DND-41 (cell line): ENCODE measurements around the gene PJVK.

Source experiments
- ATAC-seq: fragments of 200-7000 bp; cut with Tn5 transposase; 3 replicates; pipeline ENCODE4 v1.9.1; 2021; ENCODE audit warnings: low read depth; ENCODE audit not compliant: insufficient read depth
- DNase-seq: peaks from one replicate; pipeline ENCODE4 v3.0.0-alpha.2; 2020
- H2AFZ ChIP-seq: 2 replicates; pipeline ENCODE4 v1.6.0; 2012; ENCODE audit warnings: low read depth, low read length
- H3K27ac ChIP-seq: 2 replicates; pipeline ENCODE4 v1.5.1; 2012; ENCODE audit warnings: low read length, inconsistent platforms
- H3K27me3 ChIP-seq: fragments of 200-600 bp; sonication (generic); 2 replicates; pipeline ENCODE4 v1.6.0; 2012; ENCODE audit warnings: low read length, mild to moderate bottlenecking, inconsistent platforms; ENCODE audit not compliant: insufficient read depth, poor library complexity
- H3K36me3 ChIP-seq: 2 replicates; pipeline ENCODE4 v1.5.1; 2012; ENCODE audit warnings: low read length, inconsistent platforms; ENCODE audit not compliant: insufficient read depth
- H3K4me1 ChIP-seq: 2 replicates; pipeline ENCODE4 v1.5.1; 2012; ENCODE audit warnings: mild to moderate bottlenecking, low read length; ENCODE audit not compliant: insufficient read depth
- H3K4me2 ChIP-seq: 2 replicates; pipeline ENCODE4 v1.6.0; 2012; ENCODE audit warnings: mild to moderate bottlenecking, moderate library complexity, low read length, inconsistent platforms; ENCODE audit not compliant: insufficient read depth
- H3K4me3 ChIP-seq, 2 experiments: fragments of 200-600 bp in 1 of 2; shearing (Covaris generic) in 1 of 2; 2 replicates each; pipeline ENCODE4 v1.5.1; 2012 to 2016; ENCODE audit warnings: inconsistent platforms in 2 of 2, low read length in 2 of 2, mild to moderate bottlenecking in 2 of 2, low read depth in 1 of 2, moderate library complexity in 1 of 2
- H3K79me2 ChIP-seq: 2 replicates; pipeline ENCODE4 v1.6.0; 2012; ENCODE audit warnings: low read length, inconsistent platforms; ENCODE audit not compliant: insufficient read depth
- H3K9ac ChIP-seq: 2 replicates; pipeline ENCODE4 v1.6.0; 2012; ENCODE audit warnings: low read depth, mild to moderate bottlenecking, inconsistent platforms, low read length, moderate library complexity
- H3K9me3 ChIP-seq: 2 replicates; pipeline ENCODE4 v1.5.1; 2012; ENCODE audit warnings: low read length, moderate library complexity, mild to moderate bottlenecking, inconsistent platforms; ENCODE audit not compliant: insufficient read depth, severe bottlenecking
- H4K20me1 ChIP-seq: 2 replicates; pipeline ENCODE4 v1.6.0; 2012; ENCODE audit warnings: low read length; ENCODE audit not compliant: insufficient read depth
- EZH2 ChIP-seq: IDR thresholded peaks from 3 replicates; pipeline ENCODE4 v1.6.1; 2012; ENCODE audit warnings: borderline replicate concordance, low read depth, mild to moderate bottlenecking, moderate library complexity, low read length, inconsistent platforms; ENCODE audit not compliant: severe bottlenecking
- TF ChIP-seq, protein P1 (sequence below): IDR thresholded peaks from 2 replicates; pipeline ENCODE4 v1.5.1; 2012; ENCODE audit warnings: borderline replicate concordance, low read length, moderate library complexity, mild to moderate bottlenecking; ENCODE audit not compliant: poor library complexity, severe bottlenecking; ENCODE audit errors: extremely low read depth

Gene PJVK

GRCh38 chr2:178473931-178474330 is 22.8 kb downstream of the PJVK start:
- peaks cover 4% of the 10 kb centered on the region; the same call in 1 of the 2 replicates for H3K36me3 ChIP-seq
- H3K4me1 ChIP-seq: peaks cover 21% of the 10 kb centered on the region
- ATAC-seq (no peak), DNase-seq (no peak)
- H3K27ac ChIP-seq: no peak overlapping the region
- H4K20me1 ChIP-seq: no peaks in the 10 kb centered on the region
- H3K9me3 ChIP-seq: no peaks in the 10 kb centered on the region
- H3K4me3 ChIP-seq: no peak overlapping the region
- no peak overlapping the region for H3K4me2 ChIP-seq
- H2AFZ ChIP-seq: no peak overlapping the region
- no peak overlapping the region for H3K9ac ChIP-seq
- TF ChIP-seq EZH2: no peak
- TF ChIP-seq, protein P1, sequence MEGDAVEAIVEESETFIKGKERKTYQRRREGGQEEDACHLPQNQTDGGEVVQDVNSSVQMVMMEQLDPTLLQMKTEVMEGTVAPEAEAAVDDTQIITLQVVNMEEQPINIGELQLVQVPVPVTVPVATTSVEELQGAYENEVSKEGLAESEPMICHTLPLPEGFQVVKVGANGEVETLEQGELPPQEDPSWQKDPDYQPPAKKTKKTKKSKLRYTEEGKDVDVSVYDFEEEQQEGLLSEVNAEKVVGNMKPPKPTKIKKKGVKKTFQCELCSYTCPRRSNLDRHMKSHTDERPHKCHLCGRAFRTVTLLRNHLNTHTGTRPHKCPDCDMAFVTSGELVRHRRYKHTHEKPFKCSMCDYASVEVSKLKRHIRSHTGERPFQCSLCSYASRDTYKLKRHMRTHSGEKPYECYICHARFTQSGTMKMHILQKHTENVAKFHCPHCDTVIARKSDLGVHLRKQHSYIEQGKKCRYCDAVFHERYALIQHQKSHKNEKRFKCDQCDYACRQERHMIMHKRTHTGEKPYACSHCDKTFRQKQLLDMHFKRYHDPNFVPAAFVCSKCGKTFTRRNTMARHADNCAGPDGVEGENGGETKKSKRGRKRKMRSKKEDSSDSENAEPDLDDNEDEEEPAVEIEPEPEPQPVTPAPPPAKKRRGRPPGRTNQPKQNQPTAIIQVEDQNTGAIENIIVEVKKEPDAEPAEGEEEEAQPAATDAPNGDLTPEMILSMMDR: no peak
- H3K79me2 ChIP-seq: peaks cover 26% of the 10 kb centered on the region
- H3K27me3 ChIP-seq: no peaks in the 10 kb centered on the region

DNA sequence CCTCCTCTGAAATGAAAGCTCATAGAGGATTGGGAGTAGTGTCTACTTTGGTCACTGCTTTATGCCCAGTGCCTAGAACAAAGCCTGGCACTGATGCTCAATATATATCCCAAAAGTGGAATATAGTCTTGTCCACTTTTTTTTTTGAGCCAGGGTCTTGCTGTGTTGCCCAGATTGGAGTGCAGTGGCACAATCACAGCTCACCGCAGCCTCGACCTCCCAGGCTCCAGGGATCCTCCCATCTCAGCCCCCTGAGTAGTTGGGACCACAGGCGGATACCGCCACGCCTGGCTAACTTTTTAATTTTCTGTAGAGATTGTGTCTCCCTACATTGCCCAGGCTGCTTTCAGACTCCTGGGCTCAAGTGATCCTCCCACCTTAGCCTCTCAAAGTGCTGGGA is 23.4 kb downstream of the PJVK start:
- Histone ChIP-seq H2AFZ (no peak overlapping the region), H3K4me3 (no peak overlapping the region), H3K4me2 (no peak overlapping the region), H3K9me3 (no peaks in the 10 kb centered on the region), H3K27ac (no peak overlapping the region), H3K27me3 (no peaks in the 10 kb centered on the region), H3K79me2 (peaks cover 26% of the 10 kb centered on the region), H4K20me1 (no peaks in the 10 kb centered on the region), H3K4me1 (peaks cover 27% of the 10 kb centered on the region), H3K36me3 (no peaks in the 10 kb centered on the region), H3K9ac (no peak overlapping the region)
- TF ChIP-seq, protein P1: no peak
- no peak for TF ChIP-seq EZH2
- no peak for DNase-seq
- ATAC-seq: no peak

- Histone ChIP-seq H3K4me3 (peak overlapping the region in 1 of 2 experiments; percentile 88; a peak in 1 of 4 replicates), H3K27ac (no peak overlapping the region), H3K27me3 (no peaks in the 10 kb centered on the region), H3K9ac (no peak overlapping the region), H2AFZ (no peak overlapping the region), H3K4me1 (peaks cover 38% of the 10 kb centered on the region), H4K20me1 (peaks cover 3% of the 10 kb centered on the region; the same call in 1 of the 2 replicates), H3K4me2 (peak overlapping the region; percentile 69), H3K79me2 (peaks cover 38% of the 10 kb centered on the region), H3K36me3 (no peaks in the 10 kb centered on the region), H3K9me3 (no peaks in the 10 kb centered on the region)
- TF ChIP-seq EZH2: no peak
- TF ChIP-seq, protein P1: no peak
- ATAC-seq: no peak
- DNase-seq: no peak
Measured at GRCh38 chr2:178476477-178476876, 25.3 kb downstream of the PJVK start.
